Measurements from ENCODE around the gene RTCB. TPM values are rescaled to one million over a fixed set of nuclear protein-coding genes. Genes with fewer than 3 reads are reported as not detected.

The RTCB gene
- total RNA-seq, 6 experiments from 2014 or later, result 89.9 to 95.6 (median 92.4) TPM

GRCh38 chr22:32409977-32410376 is 2.1 kb downstream of the RTCB start:
- Mint-ChIP-seq H3K9me3 (no peaks in the 10 kb centered on the region), H3K4me3 (peak overlapping the region; percentile 45), H3K27me3 (ENCODE audit: insufficient read depth) (peaks cover 2% of the 10 kb centered on the region), H3K36me3 (ENCODE audit: low read depth) (peaks cover 22% of the 10 kb centered on the region), H3K4me1 (ENCODE audit: low read depth) (peaks cover 27% of the 10 kb centered on the region), H3K27ac (no peak overlapping the region; the same call in 1 of the 2 replicates)
- DNase-seq, result no peak
- TF ChIP-seq CTCF (IDR thresholded peaks at IDR 0.05), result no peak

GRCh38 chr22:32407936-32408335 is 4.1 kb downstream of the RTCB start:
- Mint-ChIP-seq H3K36me3 (ENCODE audit: low read depth) (peaks cover 22% of the 10 kb centered on the region), H3K27me3 (ENCODE audit: insufficient read depth) (no peaks in the 10 kb centered on the region), H3K27ac (no peak overlapping the region), H3K9me3 (no peaks in the 10 kb centered on the region), H3K4me1 (ENCODE audit: low read depth) (peaks cover 24% of the 10 kb centered on the region), H3K4me3 (no peak overlapping the region)
- no peak for TF ChIP-seq CTCF (IDR thresholded peaks at IDR 0.05)
- DNase-seq, result no peak

- Mint-ChIP-seq H3K27ac (no peak overlapping the region), H3K4me1 (ENCODE audit: low read depth) (peaks cover 18% of the 10 kb centered on the region), H3K27me3 (ENCODE audit: insufficient read depth) (no peaks in the 10 kb centered on the region), H3K9me3 (no peaks in the 10 kb centered on the region), H3K36me3 (ENCODE audit: low read depth) (peaks cover 22% of the 10 kb centered on the region), H3K4me3 (no peak overlapping the region)
- no peak for DNase-seq
- TF ChIP-seq CTCF (IDR thresholded peaks at IDR 0.05), result no peak
These were observed 4.7 kb downstream of the RTCB start for GRCh38 chr22:32407312-32407711.

- H3K27ac Mint-ChIP-seq, result no peak overlapping the region
- peaks cover 37% of the 10 kb centered on the region for H3K36me3 Mint-ChIP-seq (ENCODE audit: low read depth)
- H3K4me1 Mint-ChIP-seq (ENCODE audit: low read depth), result no peaks in the 10 kb centered on the region
- no peak for TF ChIP-seq CTCF (IDR thresholded peaks at IDR 0.05)
- H3K4me3 Mint-ChIP-seq, result no peak overlapping the region
- H3K27me3 Mint-ChIP-seq (ENCODE audit: insufficient read depth), result no peaks in the 10 kb centered on the region
- no peak for DNase-seq
- H3K9me3 Mint-ChIP-seq, result no peaks in the 10 kb centered on the region
These were observed 8.0 kb downstream of the RTCB start for GRCh38 chr22:32404021-32404420.

- no peak for DNase-seq
- Mint-ChIP-seq H3K27ac (no peak overlapping the region), H3K9me3 (no peaks in the 10 kb centered on the region), H3K4me1 (ENCODE audit: low read depth) (no peaks in the 10 kb centered on the region), H3K36me3 (ENCODE audit: low read depth) (peaks cover 34% of the 10 kb centered on the region), H3K27me3 (ENCODE audit: insufficient read depth) (no peaks in the 10 kb centered on the region), H3K4me3 (no peak overlapping the region)
- TF ChIP-seq CTCF (IDR thresholded peaks at IDR 0.05), result no peak
These were observed 10.6 kb downstream of the RTCB start for GRCh38 chr22:32401486-32401885.

GRCh38 chr22:32396746-32397145 is 15.3 kb downstream of the RTCB start:
- H3K27me3 Mint-ChIP-seq (ENCODE audit: insufficient read depth), result no peaks in the 10 kb centered on the region
- H3K4me1 Mint-ChIP-seq (ENCODE audit: low read depth), result no peaks in the 10 kb centered on the region
- no peak for TF ChIP-seq CTCF (IDR thresholded peaks at IDR 0.05)
- H3K9me3 Mint-ChIP-seq, result no peaks in the 10 kb centered on the region
- H3K4me3 Mint-ChIP-seq, result no peak overlapping the region
- H3K27ac Mint-ChIP-seq, result no peak overlapping the region
- no peak for DNase-seq
- peaks cover 44% of the 10 kb centered on the region for H3K36me3 Mint-ChIP-seq (ENCODE audit: low read depth)

Data from HFFc6 (cell line).